BLaER1 (cell line): Measurements from ENCODE around the gene PARK7.

Source experiments
- H3K27ac ChIP-seq: shearing (Covaris generic); formaldehyde crosslinking; 2 replicates; pipeline ENCODE4 v1.8.1; 2022
- H3K27me3 ChIP-seq: shearing (Covaris generic); formaldehyde crosslinking; 2 replicates; pipeline ENCODE4 v1.8.1; 2022
- H3K36me3 ChIP-seq: shearing (Covaris generic); formaldehyde crosslinking; 2 replicates; pipeline ENCODE4 v1.8.1; 2022
- H3K4me1 ChIP-seq: shearing (Covaris generic); formaldehyde crosslinking; 2 replicates; pipeline ENCODE4 v1.8.1; 2022
- H3K4me2 ChIP-seq: shearing (Covaris generic); formaldehyde crosslinking; 2 replicates; pipeline ENCODE4 v1.8.1; 2022
- H3K4me3 ChIP-seq: shearing (Covaris generic); formaldehyde crosslinking; 2 replicates; pipeline ENCODE4 v1.8.1; 2022
- H3K9ac ChIP-seq: shearing (Covaris generic); formaldehyde crosslinking; 2 replicates; pipeline ENCODE4 v1.8.1; 2022
- H3K9me3 ChIP-seq: shearing (Covaris generic); formaldehyde crosslinking; 2 replicates; pipeline ENCODE4 v1.8.1; 2022
- H4K20me1 ChIP-seq: shearing (Covaris generic); formaldehyde crosslinking; 2 replicates; pipeline ENCODE4 v1.8.1; 2022
- Cebpa-rat ChIP-seq: shearing (Covaris generic); IDR thresholded peaks from 2 replicates; pipeline ENCODE4 v1.8.1; 2022

PARK7 gene

DNA sequence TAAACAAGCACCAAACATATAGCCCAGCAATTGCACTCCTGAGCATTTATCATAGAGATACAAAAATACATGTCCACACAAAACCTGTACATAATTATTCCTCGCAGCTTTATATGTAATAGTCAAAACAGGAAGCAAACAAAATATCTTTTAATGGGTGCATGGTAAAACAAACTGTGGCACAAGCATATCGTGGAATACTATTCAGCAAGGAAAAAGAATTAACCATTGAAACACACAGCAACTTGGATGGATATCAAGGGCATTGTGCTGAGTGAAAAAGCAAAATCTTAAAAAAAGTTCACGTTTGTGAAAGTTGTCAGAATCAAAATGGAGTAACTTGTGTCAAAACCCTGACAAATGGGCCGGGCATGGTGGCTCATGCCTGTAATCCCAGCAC, 33.3 kb upstream of the PARK7 start:
- H3K4me2 ChIP-seq, result no peak overlapping the region
- H3K4me3 ChIP-seq, result no peak overlapping the region
- H3K36me3 ChIP-seq, result no peaks in the 10 kb centered on the region
- no peak overlapping the region for H3K9ac ChIP-seq
- no peaks in the 10 kb centered on the region for H3K9me3 ChIP-seq
- TF ChIP-seq Cebpa-rat, result no peak
- H3K27me3 ChIP-seq, result no peaks in the 10 kb centered on the region
- H3K27ac ChIP-seq, result no peak overlapping the region
- no peaks in the 10 kb centered on the region for H4K20me1 ChIP-seq
- H3K4me1 ChIP-seq, result peaks cover 29% of the 10 kb centered on the region

DNA sequence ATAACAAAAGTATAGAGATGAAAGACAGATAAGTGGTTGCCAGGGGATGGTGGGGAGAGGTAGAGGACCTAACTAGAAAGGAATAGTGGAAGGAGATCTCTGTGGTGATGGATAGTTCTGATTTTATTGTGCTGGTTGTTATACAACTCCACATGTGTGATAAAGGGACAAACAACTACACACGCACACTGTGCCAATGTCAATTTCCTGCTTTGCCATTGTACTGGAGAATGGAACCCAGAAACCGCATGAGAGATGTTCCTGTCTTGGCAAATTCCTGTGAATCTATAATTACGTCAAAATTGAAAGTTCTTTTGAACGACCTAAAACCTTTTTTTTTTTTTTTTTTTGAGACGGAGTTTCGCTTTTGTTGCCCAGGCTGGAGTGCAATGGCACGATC, 31.9 kb upstream of the PARK7 start:
- no peak for TF ChIP-seq Cebpa-rat

DNA sequence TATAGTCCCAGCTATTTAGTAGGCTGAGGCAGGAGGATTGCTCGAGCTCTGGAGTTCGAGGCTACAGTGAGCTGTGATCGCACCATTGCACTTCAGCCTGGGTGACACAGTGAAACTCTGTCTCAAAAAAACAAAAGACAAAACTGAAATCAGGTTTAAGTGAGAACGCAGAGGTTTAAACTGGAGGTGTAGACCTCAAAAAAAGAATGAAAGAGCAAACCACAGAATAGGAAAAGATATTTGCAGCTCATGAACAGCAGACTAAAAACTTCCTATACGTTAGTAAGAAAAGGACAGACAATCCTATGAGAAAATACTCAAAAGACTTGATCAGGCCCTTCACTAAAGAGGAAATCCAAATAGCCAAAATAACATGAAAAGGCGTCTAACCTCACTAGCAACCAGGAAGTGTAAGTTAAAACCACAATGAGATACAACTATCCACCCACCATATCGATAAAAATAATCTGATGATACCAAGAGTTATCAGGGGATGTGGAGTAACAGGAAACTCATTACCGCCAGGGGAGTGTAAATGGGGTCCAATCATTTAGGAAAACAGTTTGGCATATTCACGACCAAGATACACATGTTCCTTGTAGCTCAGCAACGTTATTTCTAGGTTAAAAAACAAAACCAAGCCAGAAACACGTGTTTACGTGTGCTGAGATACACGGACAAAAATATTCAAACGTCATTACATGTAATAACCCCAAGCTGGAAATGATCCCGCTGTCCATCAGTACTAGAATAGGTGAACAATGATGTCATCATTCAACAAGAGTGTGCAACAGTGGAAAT, 30.7 kb upstream of the PARK7 start:
- Histone ChIP-seq H3K4me1 (peaks cover 29% of the 10 kb centered on the region), H3K27ac (peak overlapping the region; percentile 32), H3K9me3 (no peaks in the 10 kb centered on the region), H4K20me1 (no peaks in the 10 kb centered on the region), H3K36me3 (no peaks in the 10 kb centered on the region), H3K27me3 (no peaks in the 10 kb centered on the region), H3K4me3 (no peak overlapping the region), H3K9ac (peak overlapping the region; percentile 36; the same call in 1 of the 2 replicates), H3K4me2 (peak overlapping the region; percentile 70)
- TF ChIP-seq Cebpa-rat, result no peak

More for the DNA sequence above, 31.9 kb upstream of the PARK7 start:
- Histone ChIP-seq H3K27ac (no peak overlapping the region), H3K4me1 (peaks cover 29% of the 10 kb centered on the region), H3K27me3 (no peaks in the 10 kb centered on the region), H3K4me3 (no peak overlapping the region), H3K36me3 (no peaks in the 10 kb centered on the region), H3K4me2 (peak overlapping the region; percentile 70), H4K20me1 (no peaks in the 10 kb centered on the region), H3K9me3 (no peaks in the 10 kb centered on the region), H3K9ac (no peak overlapping the region)

DNA sequence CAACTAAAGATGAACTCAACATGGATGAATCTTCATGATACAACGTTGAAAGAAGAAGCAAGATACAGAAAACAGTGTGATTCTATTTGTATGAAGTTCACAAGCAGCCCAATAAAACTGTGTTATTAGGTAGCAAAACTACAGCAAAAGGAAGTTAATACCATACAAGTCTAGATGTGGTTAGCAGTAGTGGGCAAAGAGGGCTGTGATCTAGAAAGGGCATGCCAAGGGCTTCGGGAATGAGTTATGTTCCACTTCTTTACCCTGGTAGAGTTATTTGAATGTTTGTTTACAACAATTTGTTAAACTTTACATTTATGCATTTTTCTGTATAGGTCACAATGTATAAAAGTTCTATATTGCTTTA, 30.1 kb upstream of the PARK7 start:
- peak overlapping the region; percentile 70 for H3K4me2 ChIP-seq
- no peak overlapping the region for H3K4me3 ChIP-seq
- no peak for TF ChIP-seq Cebpa-rat
- no peaks in the 10 kb centered on the region for H4K20me1 ChIP-seq
- H3K36me3 ChIP-seq, result no peaks in the 10 kb centered on the region
- no peak overlapping the region for H3K27ac ChIP-seq
- peaks cover 29% of the 10 kb centered on the region for H3K4me1 ChIP-seq
- H3K27me3 ChIP-seq, result no peaks in the 10 kb centered on the region
- no peak overlapping the region for H3K9ac ChIP-seq
- H3K9me3 ChIP-seq, result no peaks in the 10 kb centered on the region

DNA sequence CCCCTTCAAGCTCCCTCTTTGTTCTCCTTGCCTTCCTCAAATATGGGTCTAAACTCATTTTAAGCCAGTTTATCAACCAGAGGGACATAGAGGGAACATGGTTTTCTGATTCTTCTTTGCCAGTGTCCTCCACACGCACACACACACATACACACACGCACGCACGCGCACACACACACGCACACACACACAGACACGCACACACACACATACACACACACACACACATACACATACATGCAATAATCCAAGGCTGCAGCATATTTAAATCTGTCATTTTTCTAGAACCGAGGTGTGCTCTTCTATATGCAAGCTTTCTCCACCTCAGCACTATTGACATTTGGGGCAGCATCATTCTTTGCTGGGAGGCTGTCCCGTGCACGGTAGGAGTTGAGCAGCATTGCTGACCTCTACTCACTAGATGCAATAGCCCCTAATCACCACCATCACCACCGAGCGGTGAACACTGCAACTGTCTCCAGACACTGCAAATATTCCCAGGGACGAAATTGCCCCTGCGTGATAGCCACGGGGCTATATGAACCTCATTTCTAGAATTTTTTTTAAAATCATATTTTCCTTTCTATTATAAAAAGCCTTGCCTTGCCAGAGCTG, 28.9 kb upstream of the PARK7 start:
- no peak for TF ChIP-seq Cebpa-rat

DNA sequence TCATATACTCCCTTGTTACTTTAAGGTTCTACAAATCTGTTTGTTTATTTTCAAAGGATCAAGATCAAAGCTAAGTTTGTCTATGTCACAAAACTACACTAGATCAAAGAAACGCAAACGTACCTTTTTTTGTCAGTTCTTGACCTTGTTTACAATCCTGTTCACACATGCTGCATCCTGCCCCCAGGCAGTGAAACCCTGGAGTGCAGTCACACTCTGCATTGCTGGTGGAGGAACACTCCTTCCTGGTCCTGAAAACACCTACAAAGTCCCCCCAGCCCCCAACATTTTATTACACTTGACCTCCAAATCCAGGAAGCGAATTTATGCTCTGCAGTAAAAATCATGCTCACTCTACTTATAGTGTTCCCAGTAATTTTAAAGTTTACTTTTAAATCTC, 23.4 kb upstream of the PARK7 start:
- H3K4me2 ChIP-seq, result no peak overlapping the region
- no peak overlapping the region for H3K4me3 ChIP-seq
- H3K27ac ChIP-seq, result no peak overlapping the region
- H3K9ac ChIP-seq, result no peak overlapping the region
- no peaks in the 10 kb centered on the region for H3K36me3 ChIP-seq
- TF ChIP-seq Cebpa-rat, result no peak
- no peaks in the 10 kb centered on the region for H3K27me3 ChIP-seq
- peaks cover 31% of the 10 kb centered on the region for H3K4me1 ChIP-seq
- no peaks in the 10 kb centered on the region for H3K9me3 ChIP-seq
- H4K20me1 ChIP-seq, result no peaks in the 10 kb centered on the region

More for the DNA sequence above, 28.9 kb upstream of the PARK7 start:
- no peaks in the 10 kb centered on the region for H3K27me3 ChIP-seq
- no peaks in the 10 kb centered on the region for H4K20me1 ChIP-seq
- no peaks in the 10 kb centered on the region for H3K9me3 ChIP-seq
- peaks cover 29% of the 10 kb centered on the region for H3K4me1 ChIP-seq
- H3K9ac ChIP-seq, result no peak overlapping the region
- H3K4me2 ChIP-seq, result no peak overlapping the region
- no peak overlapping the region for H3K4me3 ChIP-seq
- no peaks in the 10 kb centered on the region for H3K36me3 ChIP-seq
- H3K27ac ChIP-seq, result no peak overlapping the region

DNA sequence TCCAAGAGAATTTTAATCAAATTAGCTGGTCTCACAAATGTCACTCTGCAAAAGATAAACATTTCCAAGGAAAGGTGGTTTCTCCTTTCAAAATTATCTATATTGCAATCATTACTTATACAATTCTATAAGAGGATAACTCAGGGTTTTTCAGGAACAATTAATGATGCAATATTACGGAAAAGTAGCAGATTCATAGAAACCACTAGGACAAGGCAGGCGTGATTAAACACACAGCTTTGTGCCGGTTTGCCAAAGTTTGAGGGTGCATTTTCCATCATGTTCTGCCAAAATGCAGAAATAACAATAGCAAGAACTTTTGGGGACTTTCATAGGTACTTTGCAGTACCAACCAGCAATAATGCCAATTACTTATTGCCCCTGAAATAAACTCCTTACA, 21.5 kb upstream of the PARK7 start:
- Histone ChIP-seq H3K27ac (no peak overlapping the region), H3K9ac (no peak overlapping the region), H3K36me3 (no peaks in the 10 kb centered on the region), H3K27me3 (no peaks in the 10 kb centered on the region), H3K9me3 (no peaks in the 10 kb centered on the region), H3K4me1 (peaks cover 36% of the 10 kb centered on the region), H3K4me2 (peak overlapping the region; percentile 87; the same call in 1 of the 2 replicates), H3K4me3 (no peak overlapping the region), H4K20me1 (no peaks in the 10 kb centered on the region)
- no peak for TF ChIP-seq Cebpa-rat

DNA sequence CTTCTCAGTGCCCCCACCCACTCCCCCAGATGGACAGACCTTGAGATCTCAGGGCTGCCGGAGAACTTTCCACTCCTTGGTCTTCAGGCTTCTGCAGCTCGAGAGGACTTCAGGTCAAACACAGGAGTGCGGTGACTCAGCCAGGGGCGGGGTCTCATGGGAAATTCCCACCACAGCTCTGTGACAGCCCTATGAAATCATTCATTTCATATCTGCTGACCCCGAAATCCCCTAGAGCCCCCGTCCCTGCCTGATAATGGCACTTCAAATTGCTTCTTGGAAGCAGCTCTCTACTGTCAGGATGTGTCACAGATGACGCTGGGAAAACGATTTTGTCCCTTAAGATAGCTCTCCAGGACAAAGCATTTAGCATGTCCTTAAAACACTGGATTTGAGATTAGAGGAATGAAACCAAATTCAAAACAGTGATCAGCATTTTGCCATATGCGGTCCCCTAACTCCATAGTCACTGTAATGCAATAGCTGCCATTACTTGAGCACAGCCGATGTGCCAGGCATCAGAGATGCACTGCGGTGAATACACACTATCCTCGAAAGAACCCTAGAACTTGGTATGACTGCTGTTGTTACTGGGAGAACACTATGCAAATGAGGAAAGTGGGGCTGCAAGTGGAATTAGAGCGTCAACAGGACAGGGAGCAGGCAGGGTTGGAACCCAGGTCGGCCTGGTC, 20.6 kb upstream of the PARK7 start, which contains the start of gene TNFRSF9:
TNFRSF9 (minus strand) TSS at position 95 of the 692 bp plus-strand sequence. CDS start 845 bp downstream, outside the sequence.
- H3K36me3 ChIP-seq, result no peaks in the 10 kb centered on the region
- no peak for TF ChIP-seq Cebpa-rat
- no peak within 1 kb of the TSS for H3K4me3 ChIP-seq
- H3K4me1 ChIP-seq, result peaks cover 36% of the 10 kb centered on the region
- no peaks in the 10 kb centered on the region for H3K27me3 ChIP-seq
- H3K4me2 ChIP-seq, result peak within 1 kb of the TSS; percentile 87
- H3K9me3 ChIP-seq, result no peaks in the 10 kb centered on the region
- H3K27ac ChIP-seq, result no peak within 1 kb of the TSS
- H3K9ac ChIP-seq, result no peak within 1 kb of the TSS
- H4K20me1 ChIP-seq, result no peaks in the 10 kb centered on the region

DNA sequence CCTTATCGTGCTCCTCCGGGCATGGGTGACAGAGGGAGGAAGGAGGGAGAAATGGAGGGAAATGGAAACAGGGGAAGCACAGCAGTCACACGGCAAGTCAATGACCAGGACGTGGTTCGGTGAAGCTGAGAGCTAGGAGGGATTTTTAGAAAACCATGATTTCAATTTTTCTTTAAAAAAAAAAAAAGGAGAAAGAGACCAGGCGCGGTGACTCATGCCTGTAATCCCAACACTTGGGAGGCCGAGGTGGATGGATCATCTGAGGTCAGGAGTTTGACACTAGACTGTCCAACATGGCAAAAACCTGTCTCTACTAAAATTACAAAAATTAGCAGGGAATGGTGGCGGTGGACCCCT, 20.1 kb upstream of the PARK7 start:
- H3K4me3 ChIP-seq, result no peak overlapping the region
- peak overlapping the region; percentile 87 for H3K4me2 ChIP-seq

More for the DNA sequence above, 20.1 kb upstream of the PARK7 start:
- Histone ChIP-seq H3K9me3 (no peaks in the 10 kb centered on the region), H3K9ac (no peak overlapping the region), H3K4me1 (peaks cover 36% of the 10 kb centered on the region), H4K20me1 (no peaks in the 10 kb centered on the region), H3K27ac (no peak overlapping the region), H3K36me3 (no peaks in the 10 kb centered on the region), H3K27me3 (no peaks in the 10 kb centered on the region)
- TF ChIP-seq Cebpa-rat, result no peak
